ENCODE results near the gene ACOX2. TPM values are rescaled to one million over a fixed set of nuclear protein-coding genes. Genes with fewer than 3 reads are reported as not detected.

ACOX2 gene
- total and polyA plus RNA-seq, 2 of the 13 experiments (the other 11 are each of a cell fraction or from before 2014, with no cell fraction given) = 42.6 to 98.5 TPM

GRCh38 chr3:58532794-58533220 is 4.2 kb downstream of the ACOX2 start (continued):
- TF ChIP-seq KIAA2018 (CRISPR knock-in tag; IDR thresholded peaks at IDR 0.05; ENCODE audit: borderline replicate concordance) (no peak), FOXP1 (IDR thresholded peaks at IDR 0.05) (no peak), FOXP1 (CRISPR knock-in tag; IDR thresholded peaks at IDR 0.05) (no peak), SP140L (CRISPR knock-in tag; IDR thresholded peaks at IDR 0.05; ENCODE audit: borderline replicate concordance) (0 out of 2 replicates have a peak, but pooled peaks have one; percentile 68), NR0B2 (CRISPR knock-in tag; IDR thresholded peaks at IDR 0.05) (no peak), SOX13 (IDR thresholded peaks at IDR 0.05) (no peak), SOX13 (CRISPR knock-in tag; conservative IDR thresholded peaks at IDR 0.05 in 1 of 2, IDR thresholded peaks at IDR 0.05 in 1 of 2) (peak in 1 of 2 experiments; percentile 48; a peak in 2 of 4 replicates), ZNF761 (CRISPR knock-in tag; conservative IDR thresholded peaks at IDR 0.05) (0 out of 2 replicates have a peak, but pooled peaks have one; percentile 65), ZNF574 (CRISPR knock-in tag; IDR thresholded peaks at IDR 0.05) (peak; percentile 41), ARID5B (CRISPR knock-in tag; IDR thresholded peaks at IDR 0.05) (peak; percentile 22; the same call in 1 of the 2 replicates), PAWR (CRISPR knock-in tag; IDR thresholded peaks at IDR 0.05; ENCODE audit: borderline replicate concordance) (no peak), ELF1 (CRISPR knock-in tag; IDR thresholded peaks at IDR 0.05) (peak; percentile 37; the same call in 1 of the 2 replicates)
